SK-N-SH (cell line): ENCODE data around the gene MARVELD1.

ENCODE experiments used
- CHD2 ChIP-seq: fragments of 150-350 bp; IDR thresholded peaks from 2 replicates; pipeline ENCODE4 v1.6.1; 2018; ENCODE audit warnings: low read length; ENCODE audit not compliant: partially characterized antibody
- CTCF ChIP-seq: fragments of 200-600 bp; sonication (generic); IDR thresholded peaks from 2 replicates; pipeline ENCODE4 v1.6.1; 2017; ENCODE audit warnings: antibody characterized with exemption, mild to moderate bottlenecking, moderate library complexity
- ELF1 ChIP-seq: IDR thresholded peaks from 2 replicates; pipeline ENCODE4 v1.4.0; 2012
- EP300 ChIP-seq, 2 experiments: IDR thresholded peaks; 2 replicates each; pipeline versions ENCODE4 v1.4.0 to v1.6.1; 2012; ENCODE audit warnings: borderline replicate concordance in 1 of 2, low read depth in 1 of 2, low read length in 1 of 2
- EZH2phosphoT487 ChIP-seq: fragments of 200-600 bp; sonication (generic); IDR thresholded peaks from 2 replicates; pipeline ENCODE4 v1.6.1; 2017; ENCODE audit warnings: low read depth, mixed run types, mild to moderate bottlenecking, antibody characterized with exemption, moderate library complexity, borderline replicate concordance
- GATA2 ChIP-seq: sonication (generic); formaldehyde crosslinking; IDR thresholded peaks from 2 replicates; pipeline ENCODE4 v1.5.0; 2020; ENCODE audit warnings: mild to moderate bottlenecking, missing genetic modification reagents
- JUND ChIP-seq: IDR thresholded peaks from 2 replicates; pipeline ENCODE4 v1.4.0; 2012
- MEF2A ChIP-seq: IDR thresholded peaks from 2 replicates; pipeline ENCODE4 v1.4.0; 2012; ENCODE audit warnings: low read depth, borderline replicate concordance
- NRF1 ChIP-seq: IDR thresholded peaks from 2 replicates; pipeline ENCODE4 v1.6.1; 2012; ENCODE audit warnings: low read depth, mild to moderate bottlenecking, low read length
- POLR2AphosphoS5 ChIP-seq: IDR thresholded peaks from 2 replicates; pipeline ENCODE4 v1.6.1; 2012; ENCODE audit warnings: low read depth, low read length
- RXRA ChIP-seq: IDR thresholded peaks from 2 replicates; pipeline ENCODE4 v1.4.0; 2012; ENCODE audit warnings: low read depth, mild to moderate bottlenecking, borderline replicate concordance
- SIN3A ChIP-seq: IDR thresholded peaks from 2 replicates; pipeline ENCODE4 v1.6.1; 2012; ENCODE audit warnings: low read depth, mild to moderate bottlenecking, low read length, moderate library complexity, borderline replicate concordance
- TEAD4 ChIP-seq: IDR thresholded peaks from 2 replicates; pipeline ENCODE4 v1.4.0; 2012; ENCODE audit warnings: mild to moderate bottlenecking, borderline replicate concordance; ENCODE audit not compliant: insufficient read depth
- YY1 ChIP-seq: IDR thresholded peaks from 2 replicates; pipeline ENCODE4 v1.4.0; 2012; ENCODE audit warnings: low read depth, mild to moderate bottlenecking

GRCh38 chr10:97669571-97669970 is 44.0 kb upstream of the MARVELD1 start:
- TF ChIP-seq CTCF: no peak
- no peak for TF ChIP-seq GATA2 (CRISPR knock-in tag)
- no peak for TF ChIP-seq MEF2A
- TF ChIP-seq EP300 (IDR thresholded peaks at IDR 0.05; ENCODE audit: borderline replicate concordance in 1 of 2, low read depth in 1 of 2, low read length in 1 of 2): no peak
- no peak for TF ChIP-seq YY1
- TF ChIP-seq ELF1: no peak
- no peak for TF ChIP-seq JUND
- TF ChIP-seq NRF1: no peak
- no peak for TF ChIP-seq CHD2
- no peak for TF ChIP-seq EZH2phosphoT487
- TF ChIP-seq SIN3A: no peak
- TF ChIP-seq RXRA: no peak
- TF ChIP-seq TEAD4: no peak
- TF ChIP-seq POLR2AphosphoS5: no peak
